ENCODE data around the gene RAI1.

The RAI1 gene

DNA sequence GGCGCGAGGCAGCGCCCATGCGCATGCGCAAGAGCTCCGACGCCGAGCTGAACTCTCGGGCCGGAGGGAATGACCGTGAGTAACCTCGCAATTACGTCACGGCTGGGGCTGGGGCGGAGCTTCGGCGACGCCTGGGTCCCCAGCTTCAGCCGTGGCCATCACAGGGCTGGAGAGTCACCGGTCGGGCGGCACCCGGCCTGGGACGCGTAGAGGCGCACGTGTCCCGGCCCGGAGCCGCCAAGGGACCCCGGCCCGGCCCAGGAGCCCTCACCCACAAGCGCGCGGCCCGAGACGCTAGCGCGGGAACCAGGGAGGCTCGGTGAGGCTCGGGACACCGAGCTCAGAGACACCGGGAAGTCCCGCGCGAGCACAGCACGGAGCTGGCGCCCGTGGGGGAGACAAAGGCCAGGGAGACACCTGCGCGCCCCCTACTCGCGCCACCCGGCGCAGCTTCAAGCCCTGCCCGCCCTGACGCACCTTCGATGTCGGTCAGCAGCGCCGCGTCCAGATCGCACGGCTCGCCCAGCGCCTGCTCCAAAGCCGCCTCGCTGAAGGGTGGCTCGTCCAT lies 155.1 kb downstream of the RAI1 start:
- peak; percentile 36 for TF ChIP-seq TAF1 (IDR thresholded peaks at IDR 0.05; ENCODE audit: borderline replicate concordance, low read depth, low read length)
- peak; percentile 86; the same call in 1 of the 2 replicates for TF ChIP-seq POLR2AphosphoS5 (IDR thresholded peaks at IDR 0.05; ENCODE audit: low read depth, low read length)
- peak; percentile 91 for TF ChIP-seq POLR2A (IDR thresholded peaks at IDR 0.05; ENCODE audit: low read depth, low read length)
- FAIRE-seq (peak; percentile 98), DNase-seq (ENCODE audit: insufficient read length) (peak; percentile 97)

DNA sequence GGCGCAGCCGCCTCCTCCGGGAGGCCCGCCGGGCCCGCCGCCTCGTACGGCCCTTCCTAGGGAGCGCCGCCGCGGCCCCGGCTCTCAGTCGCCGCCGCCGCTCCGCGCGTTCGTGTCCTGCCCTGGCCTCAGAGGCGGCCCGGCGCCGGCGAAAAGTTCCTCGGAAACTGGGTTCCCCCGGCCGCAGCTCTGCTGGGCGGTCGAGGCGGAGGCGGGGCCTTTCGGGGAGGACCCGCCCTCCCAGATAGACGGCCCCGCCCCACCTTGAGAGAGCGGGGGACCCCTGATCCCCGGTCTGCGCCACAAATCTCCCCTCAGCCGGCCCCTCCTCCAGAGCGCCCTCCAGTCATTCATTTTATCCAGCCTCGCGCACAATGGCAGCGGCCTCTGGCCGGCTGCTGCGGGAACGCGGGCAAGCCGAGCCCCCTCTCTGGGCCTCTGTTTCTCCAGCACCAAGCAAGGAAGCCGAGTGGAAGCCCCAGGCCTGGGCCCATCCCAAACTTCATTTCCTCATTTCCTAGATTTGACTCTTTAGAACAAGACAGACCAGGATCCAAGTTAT lies 155.6 kb downstream of the RAI1 start, which contains the start of gene SREBF1:
TSS of gene SREBF1 (minus strand) at position 169 of the 562 bp plus-strand sequence. CDS start 169 bp downstream, outside the sequence.
- no peak for TF ChIP-seq POLR2A (IDR thresholded peaks at IDR 0.05; ENCODE audit: low read depth, low read length)
- TF ChIP-seq TAF1 (IDR thresholded peaks at IDR 0.05; ENCODE audit: borderline replicate concordance, low read depth, low read length) = no peak
- TF ChIP-seq POLR2AphosphoS5 (IDR thresholded peaks at IDR 0.05; ENCODE audit: low read depth, low read length) = no peak
- FAIRE-seq (peak; percentile 86), DNase-seq (ENCODE audit: insufficient read length) (peak; percentile 80)

DNA sequence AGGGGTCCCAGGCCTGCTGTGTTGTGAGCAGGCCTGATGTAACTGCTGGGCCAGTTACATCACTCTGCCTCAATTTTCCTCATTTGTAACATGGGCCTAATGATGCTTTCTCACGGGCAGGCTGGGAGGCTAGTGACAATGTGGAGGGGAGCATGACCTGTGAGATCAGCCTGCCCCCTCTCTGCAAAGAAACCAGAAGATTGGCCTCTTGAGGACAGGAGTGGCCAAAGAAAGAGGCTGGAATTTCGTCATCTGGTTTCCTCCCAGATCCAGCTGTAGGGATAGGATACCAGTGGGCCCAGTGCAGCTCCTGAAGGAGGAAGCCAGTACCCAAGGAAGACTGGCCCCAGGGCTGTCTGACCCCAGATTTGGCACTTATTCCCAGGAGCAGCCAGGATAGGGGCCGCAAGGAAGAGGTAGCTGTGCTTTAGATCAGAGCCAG lies 156.1 kb downstream of the RAI1 start:
- TF ChIP-seq TAF1 (IDR thresholded peaks at IDR 0.05; ENCODE audit: borderline replicate concordance, low read depth, low read length) (no peak), POLR2A (IDR thresholded peaks at IDR 0.05; ENCODE audit: low read depth, low read length) (no peak), POLR2AphosphoS5 (IDR thresholded peaks at IDR 0.05; ENCODE audit: low read depth, low read length) (no peak)
- DNase-seq (ENCODE audit: insufficient read length) (no peak), FAIRE-seq (peak; percentile 70)

DNA sequence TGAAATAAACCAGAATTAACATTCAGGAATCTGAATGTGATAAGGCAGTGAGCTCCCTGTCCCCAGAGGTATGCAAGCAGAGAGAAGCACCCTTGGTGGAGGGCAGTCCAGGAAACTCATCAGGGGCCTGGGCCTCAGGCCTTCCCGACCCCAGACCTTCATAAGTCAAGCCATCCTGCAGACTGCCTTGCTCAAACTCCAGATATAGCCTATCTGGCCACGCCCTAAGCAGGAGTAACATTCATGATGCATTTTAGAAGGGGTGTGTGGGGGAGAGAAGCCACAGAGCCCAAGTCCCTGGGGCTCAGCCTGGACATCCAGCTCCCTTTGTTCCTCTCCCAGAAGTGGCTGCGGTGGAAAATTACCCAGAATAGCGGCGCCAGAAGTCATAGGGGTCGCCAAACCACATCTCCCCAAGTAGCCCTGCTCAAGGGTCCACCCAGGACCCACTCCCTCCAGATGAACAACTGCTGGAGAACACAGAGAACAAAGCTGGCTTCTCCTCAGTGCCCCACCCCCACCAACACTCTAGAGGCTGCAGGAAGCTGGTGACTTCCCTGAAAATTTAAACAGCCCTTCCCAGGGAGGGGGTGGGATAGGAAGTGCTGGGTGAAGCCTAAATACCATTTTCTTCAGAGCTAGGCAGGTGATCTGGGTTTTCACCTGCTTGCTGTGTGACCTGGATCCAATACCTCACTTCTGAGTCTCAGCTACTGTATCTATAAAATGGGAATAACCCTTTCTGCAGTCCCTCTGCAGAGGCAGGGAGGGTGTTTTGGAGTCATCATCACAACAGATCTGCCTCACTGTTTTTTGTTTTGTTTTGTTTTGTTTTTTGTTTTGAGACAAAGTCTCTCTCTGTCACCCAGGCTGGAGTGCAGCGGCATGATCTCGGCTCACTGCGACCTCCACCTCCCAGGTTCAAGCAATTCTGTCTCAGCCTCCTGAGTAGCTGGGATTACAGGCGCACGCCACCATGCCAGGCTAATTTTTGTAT lies 157.0 kb downstream of the RAI1 start:
- no peak for DNase-seq (ENCODE audit: insufficient read length)
- FAIRE-seq = no peak
- TF ChIP-seq POLR2A (IDR thresholded peaks at IDR 0.05; ENCODE audit: low read depth, low read length) (no peak), TAF1 (IDR thresholded peaks at IDR 0.05; ENCODE audit: borderline replicate concordance, low read depth, low read length) (no peak), POLR2AphosphoS5 (IDR thresholded peaks at IDR 0.05; ENCODE audit: low read depth, low read length) (no peak)

DNA sequence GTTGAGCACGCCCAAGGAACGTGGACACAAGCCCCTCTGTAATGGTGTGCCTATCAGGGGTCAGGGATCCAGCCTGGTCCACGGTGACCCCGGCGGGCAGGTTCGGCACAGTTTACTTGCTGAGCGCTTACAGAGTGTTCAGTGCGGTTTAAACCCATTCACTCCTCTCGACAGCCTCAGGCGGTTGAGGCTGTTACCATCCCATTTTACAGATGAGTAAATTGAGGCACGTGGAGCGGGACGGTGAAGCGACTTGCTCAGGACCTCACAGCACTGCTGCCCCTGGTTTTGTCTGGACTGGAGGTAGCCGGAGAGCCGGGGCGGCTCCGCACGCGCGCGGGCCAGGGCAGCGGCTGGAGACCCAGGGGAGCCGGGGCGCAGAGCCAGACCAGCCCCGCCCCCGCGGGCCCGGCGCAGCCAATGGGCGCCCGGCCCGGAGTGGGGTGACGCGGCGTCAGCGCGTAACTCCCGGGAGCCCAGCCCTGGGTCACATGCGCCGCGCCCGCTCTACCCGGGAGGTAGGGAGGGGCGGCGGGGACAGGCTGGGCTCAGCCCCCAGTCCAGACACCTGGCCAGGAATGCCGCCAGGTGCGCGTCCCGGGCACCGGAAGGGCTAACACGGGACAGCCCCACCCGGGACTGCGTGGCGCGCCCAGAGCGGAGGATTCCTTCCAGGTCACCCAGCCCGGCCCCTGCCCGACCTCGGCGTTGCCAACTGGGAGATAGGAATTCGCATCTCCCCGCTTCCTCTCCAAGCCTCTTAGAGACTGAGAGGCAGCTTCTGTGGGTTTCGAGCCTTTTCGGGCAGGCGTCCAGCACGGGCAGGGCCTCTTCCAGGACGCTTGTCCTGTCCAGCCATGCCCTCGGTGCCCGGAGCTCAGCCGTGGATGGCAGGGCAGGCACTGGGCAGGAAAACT lies 158.8 kb downstream of the RAI1 start:
- peak; percentile 96 for FAIRE-seq

DNA sequence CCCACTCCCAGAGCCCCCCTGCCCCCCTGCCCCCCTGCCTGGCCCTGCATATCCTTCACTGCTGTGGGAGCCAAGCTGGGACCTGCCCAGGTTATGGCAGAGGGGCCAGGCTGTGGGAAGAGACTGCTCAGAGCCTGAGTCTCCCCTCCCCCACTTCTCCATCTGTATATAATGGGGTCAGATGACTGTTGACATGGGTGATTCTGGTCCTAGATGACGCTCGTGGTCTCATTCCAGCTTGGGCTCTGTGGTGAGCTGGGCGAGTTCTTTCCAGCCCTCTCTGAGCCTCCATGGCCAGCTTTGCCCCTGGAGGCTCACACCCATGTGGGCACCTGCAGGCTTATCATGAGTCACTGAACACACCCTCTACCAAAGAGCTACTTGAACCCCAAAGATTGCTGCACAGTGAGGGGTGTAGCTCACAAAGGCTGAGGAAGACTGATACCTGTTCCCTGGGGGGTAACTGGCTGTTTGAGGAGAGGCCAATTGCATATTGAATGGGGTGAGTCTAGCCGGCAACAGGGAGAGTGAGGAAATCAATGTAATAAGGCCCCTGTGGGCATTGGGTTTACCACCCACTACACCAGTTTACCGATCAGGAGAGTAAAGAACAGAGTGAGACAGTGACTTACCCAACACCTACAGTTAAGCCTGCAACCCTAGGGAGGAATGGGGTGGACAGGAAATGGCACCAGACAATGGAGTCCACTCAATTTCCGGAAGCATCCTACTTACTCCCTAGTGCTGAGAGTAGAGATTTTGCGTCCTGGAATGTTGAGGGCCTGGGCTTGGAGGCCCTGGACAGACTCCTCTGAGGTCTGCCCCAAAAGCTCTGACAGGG lies 159.7 kb downstream of the RAI1 start:
- FAIRE-seq (no peak), DNase-seq (ENCODE audit: insufficient read length) (no peak)
- no peak for TF ChIP-seq POLR2A (IDR thresholded peaks at IDR 0.05; ENCODE audit: low read depth, low read length)
- TF ChIP-seq TAF1 (IDR thresholded peaks at IDR 0.05; ENCODE audit: borderline replicate concordance, low read depth, low read length) = no peak
- no peak for TF ChIP-seq POLR2AphosphoS5 (IDR thresholded peaks at IDR 0.05; ENCODE audit: low read depth, low read length)

More for the DNA sequence above, 158.8 kb downstream of the RAI1 start:
- peak; percentile 60; the same call in 1 of the 2 replicates for TF ChIP-seq TAF1 (IDR thresholded peaks at IDR 0.05; ENCODE audit: borderline replicate concordance, low read depth, low read length)
- peak; percentile 73 for TF ChIP-seq POLR2A (IDR thresholded peaks at IDR 0.05; ENCODE audit: low read depth, low read length)
- TF ChIP-seq POLR2AphosphoS5 (IDR thresholded peaks at IDR 0.05; ENCODE audit: low read depth, low read length) = peak; percentile 47
- peak; percentile 100 for DNase-seq (ENCODE audit: insufficient read length)

DNA sequence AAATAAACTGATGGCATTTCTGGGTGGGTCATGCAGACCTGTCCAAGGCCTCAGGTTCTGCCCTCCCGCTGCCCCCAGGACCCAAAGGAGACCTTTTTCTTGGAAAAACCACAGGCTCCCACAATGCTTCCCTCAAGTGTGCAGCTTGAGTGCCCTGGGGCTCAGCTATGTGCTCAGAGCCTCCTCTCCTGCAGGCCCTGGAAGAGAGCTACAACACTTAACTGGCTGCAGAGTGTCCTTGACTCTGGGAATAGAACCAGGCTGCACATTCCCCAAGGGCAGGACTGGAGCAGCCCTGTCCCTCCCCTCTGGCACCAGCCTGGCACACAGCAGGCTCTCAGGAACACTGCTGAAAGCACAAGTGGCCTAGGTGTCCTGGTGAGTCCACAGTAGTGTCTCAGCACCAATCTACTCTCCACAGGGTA lies 160.4 kb downstream of the RAI1 start:
- no peak for TF ChIP-seq POLR2AphosphoS5 (IDR thresholded peaks at IDR 0.05; ENCODE audit: low read depth, low read length)
- TF ChIP-seq POLR2A (IDR thresholded peaks at IDR 0.05; ENCODE audit: low read depth, low read length) = no peak
- no peak for TF ChIP-seq TAF1 (IDR thresholded peaks at IDR 0.05; ENCODE audit: borderline replicate concordance, low read depth, low read length)
- DNase-seq (ENCODE audit: insufficient read length) (no peak), FAIRE-seq (no peak)

DNA sequence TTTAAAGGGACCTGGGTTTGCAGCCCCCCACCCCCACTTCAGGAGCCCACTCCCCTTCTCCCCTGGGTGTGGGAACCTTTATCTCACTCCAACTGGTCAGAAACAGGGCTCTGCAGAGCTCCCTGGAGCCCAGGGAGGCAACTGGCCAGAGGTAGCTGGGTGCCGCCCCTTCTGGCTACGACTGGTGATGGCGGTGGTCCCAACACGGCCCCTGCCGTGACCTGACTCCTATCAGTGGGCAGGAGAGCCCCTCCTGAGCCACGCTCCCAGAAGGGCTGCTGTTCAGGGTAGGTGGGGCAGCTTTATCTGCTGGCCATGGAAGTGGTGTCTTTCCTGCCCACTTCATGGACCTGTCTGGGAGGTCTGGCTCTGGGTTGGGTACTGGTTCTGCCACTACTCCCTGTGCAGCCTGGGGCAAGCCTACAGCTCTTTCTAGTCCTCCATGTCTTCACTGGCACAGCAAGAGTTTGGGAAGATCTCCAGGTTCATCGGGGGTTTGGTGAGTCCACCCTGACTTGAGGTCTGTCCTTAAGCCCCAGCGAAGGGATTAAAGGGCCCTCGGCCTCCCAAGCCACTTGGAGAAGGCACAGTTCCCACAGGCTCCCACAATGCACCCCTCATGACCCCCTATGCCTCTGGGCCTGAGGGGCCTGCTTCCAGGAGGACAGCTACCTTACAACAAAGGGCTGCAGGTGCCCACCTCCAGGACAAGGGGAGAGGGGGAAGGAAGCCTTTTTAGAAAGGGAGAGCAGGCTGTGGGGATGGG lies 161.0 kb downstream of the RAI1 start:
- no peak for TF ChIP-seq POLR2A (IDR thresholded peaks at IDR 0.05; ENCODE audit: low read depth, low read length)
- no peak for TF ChIP-seq TAF1 (IDR thresholded peaks at IDR 0.05; ENCODE audit: borderline replicate concordance, low read depth, low read length)
- FAIRE-seq = no peak
- no peak for DNase-seq (ENCODE audit: insufficient read length)

DNA sequence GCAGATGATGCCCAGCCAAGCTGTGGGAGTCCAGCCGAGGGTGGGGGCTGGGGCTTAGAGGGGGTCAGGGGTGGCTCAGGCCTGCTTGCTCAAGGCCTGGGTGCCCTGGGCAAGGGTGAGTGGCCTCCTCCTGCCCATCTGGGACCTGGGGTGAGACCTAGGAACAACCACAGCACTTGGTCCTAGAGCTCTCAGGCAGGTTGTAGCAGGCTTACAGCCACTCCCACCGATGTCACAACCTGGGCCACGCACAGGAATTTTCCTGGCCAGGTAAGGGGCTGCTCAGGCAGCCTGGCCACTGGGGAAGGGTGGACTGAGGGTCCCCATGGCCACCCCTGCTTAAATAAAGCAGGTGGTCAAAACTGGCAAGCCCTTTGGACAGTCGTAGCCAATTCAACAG lies 161.8 kb downstream of the RAI1 start:
- FAIRE-seq = no peak
- TF ChIP-seq POLR2AphosphoS5 (IDR thresholded peaks at IDR 0.05; ENCODE audit: low read depth, low read length) (no peak), POLR2A (IDR thresholded peaks at IDR 0.05; ENCODE audit: low read depth, low read length) (no peak), TAF1 (IDR thresholded peaks at IDR 0.05; ENCODE audit: borderline replicate concordance, low read depth, low read length) (no peak)

More for the DNA sequence above, 161.8 kb downstream of the RAI1 start:
- DNase-seq (ENCODE audit: insufficient read length) = no peak
